NCI-H226 (cell line): Measurements from ENCODE around the gene PGAM5.
"Not testable (repeated sequence)": the region's sequence is repeated elsewhere in the genome, so short reads cannot be mapped to it uniquely, and the experiment has no call there.

Experiments used
- DNase-seq: peaks from one replicate; pipeline ENCODE4 v3.0.0-alpha.2; 2015

PGAM5 gene

DNA sequence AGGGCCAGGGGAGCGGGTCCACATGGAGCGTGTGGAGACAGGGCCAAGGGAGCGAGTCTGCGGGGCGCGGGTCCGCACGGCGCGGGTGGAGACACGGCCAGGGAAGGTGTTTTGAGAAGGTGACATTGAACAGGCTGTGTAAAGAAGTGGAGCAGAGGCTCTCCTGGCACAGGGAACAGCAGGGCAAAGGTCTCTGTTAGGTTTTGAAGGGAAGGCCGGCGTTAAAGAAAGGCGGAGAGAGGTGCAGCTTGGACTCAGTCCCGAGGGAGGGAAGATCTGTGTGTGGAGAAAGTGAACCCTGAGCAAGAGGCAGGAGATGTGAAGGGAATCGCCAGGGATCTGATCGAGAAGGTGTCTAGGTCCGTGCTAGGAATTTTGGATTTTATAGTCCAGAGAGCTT is 21.4 kb upstream of the PGAM5 start:
- no peak for DNase-seq

DNA sequence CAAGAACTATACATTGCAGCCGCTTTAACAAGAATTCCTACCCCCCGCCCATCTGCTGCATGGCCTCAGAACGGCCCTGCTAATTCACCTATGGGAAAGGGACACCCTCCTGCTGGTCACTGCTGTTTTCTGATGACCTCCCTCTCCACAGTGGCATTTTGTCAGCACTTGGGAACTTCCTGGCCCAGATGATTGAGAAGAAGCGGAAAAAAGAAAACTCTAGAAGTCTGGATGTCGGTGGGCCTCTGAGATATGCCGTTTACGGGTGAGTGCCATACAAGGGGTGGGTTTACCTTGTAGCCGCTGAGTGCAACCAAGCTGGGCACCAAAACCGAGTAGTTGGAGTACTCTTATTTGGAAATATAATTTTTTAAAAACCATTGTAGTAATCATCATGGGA is 20.5 kb upstream of the PGAM5 start:
- DNase-seq: no peak

DNA sequence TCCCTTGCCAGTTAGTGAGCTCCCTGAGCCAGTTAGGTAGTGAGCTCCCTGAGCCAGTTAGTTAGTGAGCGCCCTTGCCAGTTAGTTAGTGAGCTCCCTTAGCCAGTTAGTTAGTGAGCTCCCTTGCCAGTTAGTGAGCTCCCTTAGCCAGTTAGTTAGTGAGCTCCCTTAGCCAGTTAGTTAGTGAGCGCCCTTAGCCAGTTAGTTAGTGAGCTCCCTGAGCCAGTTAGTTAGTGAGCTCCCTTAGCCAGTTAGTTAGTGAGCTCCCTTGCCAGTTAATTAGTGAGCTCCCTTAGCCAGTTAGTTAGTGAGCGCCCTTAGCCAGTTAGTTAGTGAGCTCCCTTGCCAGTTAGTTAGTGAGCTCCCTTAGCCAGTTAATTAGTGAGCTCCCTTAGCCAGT is 18.6 kb upstream of the PGAM5 start:
- not testable (repeated sequence) for DNase-seq

DNA sequence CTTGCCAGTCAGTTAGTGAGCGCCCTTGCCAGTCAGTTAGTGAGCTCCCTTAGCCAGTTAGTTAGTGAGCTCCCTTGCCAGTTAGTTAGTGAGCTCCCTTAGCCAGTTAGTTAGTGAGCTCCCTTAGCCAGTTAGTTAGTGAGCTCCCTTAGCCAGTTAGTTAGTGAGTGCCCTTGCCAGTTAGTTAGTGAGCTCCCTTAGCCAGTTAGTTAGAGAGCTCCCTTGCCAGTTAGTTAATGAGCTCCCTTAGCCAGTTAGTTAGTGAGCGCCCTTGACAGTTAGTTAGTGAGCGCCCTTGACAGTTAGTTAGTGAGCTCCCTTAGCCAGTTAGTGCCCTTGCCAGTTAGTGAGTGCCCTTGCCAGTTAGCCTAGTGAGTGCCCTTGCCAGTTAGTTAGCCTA is 15.8 kb upstream of the PGAM5 start:
- not testable (repeated sequence) for DNase-seq

DNA sequence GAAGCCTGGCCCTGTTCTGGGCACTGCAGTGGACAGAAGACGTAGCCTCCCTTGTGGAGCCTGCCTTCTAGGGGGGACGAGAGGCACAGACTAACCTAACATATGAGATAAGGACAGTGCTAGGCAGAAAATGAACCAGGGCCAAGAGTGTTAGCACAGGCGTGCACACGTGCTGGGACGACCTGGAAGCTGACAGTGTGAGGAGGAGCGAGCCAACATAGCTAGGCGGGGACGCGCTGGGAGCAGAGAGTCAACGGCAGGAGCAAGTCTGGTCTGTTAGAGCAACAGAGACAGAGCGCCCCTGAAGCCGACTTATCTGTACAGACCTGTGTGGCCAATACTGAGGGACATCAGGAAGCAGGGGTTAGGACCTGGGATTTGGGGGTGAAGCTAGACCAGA is 15.2 kb upstream of the PGAM5 start:
- no peak for DNase-seq

DNA sequence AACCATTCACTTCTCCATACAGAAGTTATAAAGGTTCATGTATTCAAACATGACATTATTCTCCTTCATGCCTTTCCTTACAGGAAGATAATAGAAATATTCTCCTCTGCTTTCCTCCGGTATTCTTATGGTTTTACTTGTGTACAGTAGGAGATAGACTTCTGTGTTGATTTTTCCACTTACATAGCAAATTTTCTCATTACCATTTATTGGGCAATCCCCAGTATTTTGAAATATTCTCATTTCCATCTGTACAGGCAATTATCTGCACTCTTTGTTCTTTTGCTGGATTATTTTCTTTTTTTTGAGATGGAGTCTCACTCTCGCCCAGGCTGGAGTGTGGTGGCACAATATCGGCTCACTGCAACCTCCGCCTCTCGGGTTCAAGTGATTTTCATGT is 12.3 kb upstream of the PGAM5 start:
- no peak for DNase-seq

DNA sequence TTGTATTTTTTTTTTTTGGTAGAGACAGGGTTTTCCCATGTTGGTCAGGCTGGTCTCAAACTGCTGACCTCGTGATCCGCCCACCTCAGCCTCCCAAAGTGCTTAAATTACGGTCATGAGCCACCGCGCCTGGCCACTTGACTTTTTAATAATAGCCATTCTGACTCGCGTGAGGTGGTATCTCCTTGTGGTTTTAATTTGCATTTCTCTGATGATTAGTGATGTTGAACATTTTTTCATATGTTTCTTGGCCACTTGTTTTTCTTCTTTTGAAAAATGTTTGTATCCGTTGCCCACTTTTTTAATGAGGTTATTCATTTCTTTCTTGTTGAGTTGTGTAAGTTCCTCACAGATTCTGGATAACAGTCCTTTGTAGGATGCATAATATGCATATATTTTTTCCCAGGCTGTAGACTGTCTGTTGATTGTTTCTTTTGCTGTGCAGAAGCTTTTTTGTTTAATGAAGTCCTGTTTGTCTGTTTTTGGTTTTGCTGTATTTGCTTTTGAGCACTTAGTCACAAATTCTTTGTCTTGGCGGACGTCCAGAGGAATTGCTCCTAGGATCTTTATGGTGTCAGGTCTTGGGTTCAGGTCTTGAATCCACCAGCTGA is 10.3 kb upstream of the PGAM5 start:
- no peak for DNase-seq

DNA sequence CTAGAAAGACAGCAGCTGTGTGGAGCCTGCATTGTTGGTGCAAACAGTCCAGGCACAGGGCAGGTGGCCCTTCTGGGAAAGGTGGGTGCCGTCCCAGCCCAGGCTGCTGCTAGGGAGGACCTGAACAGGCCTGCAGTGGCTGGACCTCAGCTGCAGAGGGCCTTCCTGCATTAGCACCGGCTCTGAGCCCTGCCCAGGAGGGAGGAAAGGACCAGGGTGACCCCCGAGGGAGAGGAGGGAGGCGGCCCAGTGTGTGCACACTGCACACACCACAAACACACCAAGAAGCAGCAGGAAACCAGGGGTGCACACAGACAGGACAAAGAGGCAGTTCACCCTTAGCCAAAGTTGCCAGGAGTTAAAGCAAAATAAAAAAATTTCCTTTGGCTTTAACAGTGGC is 8.0 kb upstream of the PGAM5 start:
- no peak for DNase-seq

DNA sequence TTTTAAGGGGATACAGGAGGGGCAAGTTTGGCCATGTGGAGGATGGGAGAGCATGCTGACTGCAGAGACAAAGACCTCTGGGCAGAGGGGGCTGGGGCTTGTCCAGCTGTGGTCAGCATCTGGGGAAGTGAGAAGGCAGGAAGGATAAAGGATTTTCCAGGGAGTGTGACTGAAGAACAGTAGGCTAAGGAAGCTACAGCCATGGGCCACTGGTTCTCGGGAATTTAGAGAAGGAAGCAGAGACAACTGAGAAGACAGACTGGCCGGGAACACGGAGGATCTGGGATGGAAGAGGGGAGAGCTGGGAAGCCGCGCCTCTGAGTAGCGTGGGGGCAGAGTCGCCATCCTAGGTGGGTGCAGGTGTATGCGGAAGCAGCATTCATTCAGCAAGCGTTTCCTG is 7.0 kb upstream of the PGAM5 start:
- DNase-seq: no peak

DNA sequence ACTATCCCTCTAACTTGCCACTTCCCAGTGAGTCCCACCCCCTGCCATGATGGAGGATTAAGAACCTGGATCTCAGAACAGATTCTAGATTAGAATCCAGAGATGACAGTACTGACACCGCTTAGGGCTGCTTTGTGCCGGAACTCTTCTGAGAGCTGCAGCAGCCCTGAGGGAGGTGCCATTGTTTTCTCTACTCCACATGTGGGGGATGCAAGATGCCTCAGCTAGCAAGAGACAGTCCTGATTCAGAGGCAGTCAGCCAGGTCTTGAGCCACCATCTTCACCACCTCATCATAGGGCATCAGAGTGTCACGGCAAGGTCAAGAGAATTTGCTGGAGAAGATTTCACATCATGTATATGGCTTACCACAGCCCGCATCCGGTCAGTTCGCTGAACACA is 3.4 kb upstream of the PGAM5 start:
- no peak for DNase-seq

DNA sequence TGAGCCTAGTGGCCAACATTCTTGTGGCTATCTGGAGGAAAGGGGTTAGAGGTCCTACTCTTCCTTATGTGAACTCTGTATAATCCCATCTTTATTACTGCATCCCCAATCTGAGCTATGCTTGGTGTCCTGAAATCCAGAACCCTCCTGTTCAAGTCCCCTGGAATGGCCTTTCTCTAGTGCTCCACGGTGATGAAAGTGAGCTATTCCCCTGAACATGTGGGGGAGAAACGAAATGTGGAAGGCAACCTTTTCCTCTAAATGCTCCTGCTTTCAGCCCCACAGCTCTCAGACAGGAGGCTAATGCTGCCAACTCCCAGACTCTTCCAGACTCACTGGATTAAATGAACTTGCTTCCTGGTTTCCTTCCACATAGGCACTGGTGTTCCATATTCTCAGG is 2.5 kb upstream of the PGAM5 start:
- DNase-seq: no peak

DNA sequence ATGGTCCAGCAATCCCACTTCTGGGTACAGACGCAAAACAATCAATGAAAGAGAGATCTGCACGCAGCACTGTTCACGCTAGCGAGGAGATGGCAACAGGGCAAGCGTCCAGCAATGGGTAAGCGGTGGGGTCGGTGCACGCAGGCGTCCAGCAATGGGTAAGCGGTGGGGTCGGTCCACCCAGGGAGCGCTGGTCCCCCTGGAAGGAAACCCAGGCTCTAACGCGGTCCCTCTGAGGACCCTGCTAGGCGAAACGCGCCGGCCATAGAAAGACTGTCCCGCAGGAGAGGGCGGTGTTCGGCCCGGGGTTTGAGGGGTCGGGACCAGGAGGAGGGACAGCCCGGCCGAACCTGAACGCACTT is 618 bp upstream of the PGAM5 start:
- DNase-seq: no peak

DNA sequence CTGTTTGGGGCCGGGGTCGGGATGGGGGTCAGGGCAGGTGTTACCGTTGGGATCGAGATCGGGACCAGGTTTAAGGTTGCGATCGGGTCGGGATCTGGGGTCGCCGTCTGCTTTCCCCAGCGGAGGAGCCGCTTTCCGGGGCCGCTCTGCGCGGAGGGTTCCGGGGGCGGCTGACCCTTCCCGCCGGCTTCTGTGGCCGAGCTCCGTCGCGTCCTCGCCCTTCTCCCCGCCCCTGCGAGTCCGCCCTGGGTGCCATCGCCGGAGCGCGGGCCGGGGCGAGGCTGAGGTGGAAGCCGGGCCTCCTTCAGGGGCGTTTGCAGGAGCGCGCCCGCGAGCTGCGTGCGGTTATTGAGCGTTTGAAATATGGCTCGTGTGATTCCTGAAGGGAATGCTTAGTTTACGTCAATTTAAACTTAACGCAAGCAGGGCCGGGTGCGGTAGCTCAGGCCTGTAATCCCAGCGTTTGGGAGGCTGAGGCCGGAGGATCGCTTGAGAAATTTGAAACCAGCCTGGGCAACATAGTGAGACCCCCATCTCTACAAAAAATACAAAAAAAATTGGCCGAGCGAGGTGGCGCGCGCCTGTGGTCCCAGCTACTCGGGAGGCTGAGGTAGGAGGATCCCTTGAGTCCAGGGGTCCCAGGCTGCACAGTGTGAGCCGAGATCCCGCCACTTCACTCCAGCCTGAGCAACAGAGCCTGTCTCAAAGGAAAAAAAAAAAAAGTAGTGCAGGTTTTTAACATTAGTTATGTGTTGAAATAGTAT is 620 bp downstream of the PGAM5 start:
- no peak for DNase-seq

DNA sequence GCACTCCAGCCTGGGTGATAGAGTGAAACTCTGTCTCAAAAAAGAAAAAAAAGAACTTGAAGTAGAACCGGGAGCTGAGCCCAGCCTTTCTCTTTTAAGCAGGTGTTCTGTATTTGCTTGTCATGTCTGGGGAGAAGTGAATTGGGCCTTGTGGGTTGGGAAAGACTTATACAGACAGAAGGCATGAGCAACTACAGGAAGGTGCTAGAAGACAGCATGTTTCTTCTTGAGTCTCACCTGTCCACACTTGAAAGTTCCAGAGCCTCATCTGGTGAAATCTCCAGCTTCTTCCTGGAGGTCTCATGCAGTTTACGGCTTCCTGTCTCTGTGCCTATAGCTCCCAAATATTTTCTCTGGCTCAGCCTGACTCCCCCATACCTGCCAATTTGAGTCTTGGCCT is 2.5 kb downstream of the PGAM5 start:
- DNase-seq: no peak

DNA sequence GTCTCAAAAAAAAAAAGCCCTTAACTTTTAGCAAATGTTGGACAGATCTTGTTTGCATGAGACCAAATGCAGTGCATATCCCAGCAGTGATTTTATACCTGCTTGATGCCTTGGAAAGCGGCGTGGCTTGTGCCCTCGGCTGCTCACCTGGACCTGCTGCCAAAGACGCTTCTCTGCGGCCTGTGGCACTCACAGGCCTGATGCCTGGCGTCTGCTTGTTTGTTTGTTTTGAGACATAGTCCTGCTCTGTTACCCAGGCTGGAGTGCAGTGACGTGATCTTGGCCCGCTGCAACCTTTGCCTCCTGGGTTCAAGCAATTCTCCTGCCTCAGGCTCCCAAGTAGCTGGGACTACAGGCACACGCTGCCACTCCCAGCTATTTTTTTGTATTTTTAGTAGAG is 5.2 kb downstream of the PGAM5 start:
- no peak for DNase-seq

DNA sequence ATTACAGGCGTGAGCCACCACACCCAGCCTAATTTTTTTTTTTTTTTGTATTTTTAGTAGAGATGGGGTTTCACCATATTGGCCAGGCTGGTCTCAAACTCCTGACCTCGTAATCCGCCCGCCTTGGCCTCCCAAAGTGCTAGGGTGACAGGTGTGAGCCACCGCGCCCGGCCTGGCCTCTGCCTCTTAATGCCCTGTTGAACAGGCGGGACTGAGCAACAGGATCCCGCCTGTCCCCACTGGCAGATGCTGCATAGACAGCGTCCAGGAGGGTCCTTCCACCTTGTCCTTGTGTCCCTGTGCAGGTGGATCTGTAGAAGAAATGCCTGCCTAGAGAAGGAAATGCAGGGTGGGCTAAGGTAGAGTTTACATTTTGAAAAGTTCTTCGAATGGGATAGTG is 5.7 kb downstream of the PGAM5 start:
- no peak for DNase-seq

DNA sequence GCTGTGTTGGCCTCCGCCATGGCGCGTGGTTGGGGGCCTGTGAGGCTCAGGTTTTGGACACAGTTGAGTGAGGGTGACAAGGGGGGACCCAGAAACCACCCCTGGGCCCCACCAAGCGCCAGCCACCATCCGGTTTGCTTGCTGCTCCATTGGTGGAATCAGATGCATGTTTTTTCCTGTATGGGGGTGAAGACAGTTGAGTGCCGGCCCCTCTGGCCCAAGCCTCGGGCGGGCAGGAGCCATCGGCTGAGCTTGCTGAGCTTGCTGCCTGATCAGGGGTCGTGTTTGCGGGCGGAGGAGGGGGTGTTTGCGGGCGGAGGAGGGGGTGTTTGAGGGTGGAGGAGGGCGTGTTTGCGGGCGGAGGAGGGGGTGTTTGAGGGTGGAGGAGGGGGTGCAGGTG is 6.4 kb downstream of the PGAM5 start:
- DNase-seq: no peak

DNA sequence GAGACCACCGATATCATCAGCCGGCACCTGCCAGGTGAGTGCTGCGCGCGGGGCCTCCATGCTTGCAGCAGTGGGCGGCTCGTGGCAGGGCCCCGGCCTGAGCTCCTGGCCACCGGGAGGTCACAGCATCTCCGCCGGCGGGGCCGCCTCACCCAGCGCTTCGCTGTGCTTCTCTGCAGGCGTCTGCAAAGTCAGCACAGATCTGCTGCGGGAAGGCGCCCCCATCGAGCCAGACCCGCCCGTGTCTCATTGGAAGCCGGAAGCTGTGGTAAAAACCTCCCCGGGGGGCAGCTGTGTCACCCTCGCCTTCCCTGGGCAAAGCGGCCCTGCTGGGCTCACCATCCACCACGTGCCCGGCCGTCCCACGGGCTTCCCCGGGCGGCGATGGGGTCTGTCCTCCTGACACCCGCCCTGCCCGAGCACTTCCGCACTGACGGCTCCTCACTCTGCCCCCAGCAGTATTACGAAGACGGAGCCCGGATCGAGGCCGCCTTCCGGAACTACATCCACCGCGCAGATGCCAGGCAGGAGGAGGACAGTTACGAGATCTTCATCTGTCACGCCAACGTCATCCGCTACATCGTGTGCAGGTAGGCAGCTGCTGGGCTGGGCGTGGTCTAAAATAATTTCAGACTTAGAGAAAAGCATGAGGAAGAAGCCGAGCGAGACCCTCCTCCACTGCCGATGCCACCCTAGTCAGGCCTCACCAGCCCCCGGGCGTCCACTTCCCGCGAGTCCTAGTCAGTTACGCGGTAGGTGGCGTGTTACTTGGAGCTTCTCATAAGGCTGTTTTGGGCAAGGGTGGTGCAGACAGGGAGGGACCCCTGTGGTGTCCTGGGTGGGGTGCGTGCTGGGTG is 7.1 kb downstream of the PGAM5 start:
- no peak for DNase-seq

DNA sequence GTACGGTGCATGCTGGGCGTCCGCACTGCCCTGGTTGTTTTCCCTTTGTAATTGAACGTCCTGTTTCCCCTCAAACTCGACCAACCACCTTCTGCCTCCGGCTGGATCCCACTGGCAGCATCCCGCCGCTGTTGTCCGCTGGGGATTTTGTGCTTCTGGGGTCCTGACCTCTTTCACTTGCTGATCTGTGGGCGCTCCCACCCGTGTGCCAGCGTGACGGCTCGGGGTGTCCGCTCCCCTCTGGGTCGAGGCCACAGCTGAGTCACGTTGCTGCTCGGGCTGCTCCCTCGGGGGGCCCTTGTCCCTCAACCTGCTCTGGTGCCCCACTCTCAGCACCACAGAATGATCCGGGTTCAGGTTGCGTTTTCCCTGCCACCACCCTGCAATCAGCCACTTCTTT is 8.0 kb downstream of the PGAM5 start:
- DNase-seq: no peak

DNA sequence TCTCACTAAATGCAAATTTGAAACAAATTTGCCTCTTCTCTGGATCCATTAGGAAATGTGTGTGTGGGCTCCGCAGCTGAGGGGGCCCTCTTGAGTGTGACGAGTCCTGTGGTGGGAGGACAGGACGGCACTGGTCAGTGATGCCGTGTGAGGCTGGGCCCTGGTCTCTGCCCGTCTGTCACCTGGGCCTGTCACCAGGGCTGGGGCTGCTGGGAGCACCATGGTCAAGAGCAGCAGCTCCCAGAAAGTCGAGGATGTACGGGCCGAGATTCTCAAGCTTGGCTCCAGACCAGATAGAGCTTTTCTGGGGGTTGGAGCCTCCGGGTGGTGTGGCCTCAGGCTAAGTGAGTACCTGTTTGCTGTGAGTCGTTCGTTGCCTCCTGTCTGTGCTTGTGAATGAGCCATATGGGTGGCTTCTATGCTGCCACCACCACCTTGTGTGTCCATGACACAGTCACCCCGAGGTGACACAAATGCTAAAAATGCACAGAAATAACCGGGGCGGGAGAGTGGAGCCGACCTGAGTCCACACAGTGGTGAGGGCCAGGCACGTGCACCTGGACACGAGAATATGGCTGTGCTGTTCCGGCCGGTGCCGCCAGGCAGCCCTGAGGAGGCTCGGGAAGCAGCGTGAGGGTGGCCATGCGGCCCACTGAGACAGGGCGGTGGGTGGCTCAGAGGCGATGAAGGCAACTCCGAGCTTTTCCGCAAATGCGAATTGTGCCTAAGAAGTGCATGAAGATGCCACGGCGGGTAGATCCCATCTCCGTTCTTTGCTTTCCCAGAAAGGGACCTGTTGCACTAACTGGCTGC is 8.7 kb downstream of the PGAM5 start:
- DNase-seq: no peak

DNA sequence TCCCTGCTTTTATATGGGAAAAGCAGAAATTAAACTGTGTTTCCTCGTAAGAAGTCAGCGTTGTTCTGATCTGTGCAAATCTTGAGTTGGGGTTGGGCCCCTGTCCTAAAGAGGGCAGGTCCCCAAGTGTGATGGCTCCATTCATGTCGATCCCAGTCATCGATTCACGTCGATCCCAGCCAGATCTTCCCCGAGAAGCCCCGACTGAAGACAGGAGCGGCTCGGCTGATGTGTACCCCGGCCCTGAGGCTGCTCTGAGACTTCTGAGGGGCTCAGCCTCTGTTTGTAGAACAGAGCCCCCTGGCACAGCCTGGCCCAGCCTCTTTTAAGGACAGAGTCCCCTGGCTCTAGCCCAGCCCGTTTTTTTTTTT is 9.3 kb downstream of the PGAM5 start:
- DNase-seq: no peak

DNA sequence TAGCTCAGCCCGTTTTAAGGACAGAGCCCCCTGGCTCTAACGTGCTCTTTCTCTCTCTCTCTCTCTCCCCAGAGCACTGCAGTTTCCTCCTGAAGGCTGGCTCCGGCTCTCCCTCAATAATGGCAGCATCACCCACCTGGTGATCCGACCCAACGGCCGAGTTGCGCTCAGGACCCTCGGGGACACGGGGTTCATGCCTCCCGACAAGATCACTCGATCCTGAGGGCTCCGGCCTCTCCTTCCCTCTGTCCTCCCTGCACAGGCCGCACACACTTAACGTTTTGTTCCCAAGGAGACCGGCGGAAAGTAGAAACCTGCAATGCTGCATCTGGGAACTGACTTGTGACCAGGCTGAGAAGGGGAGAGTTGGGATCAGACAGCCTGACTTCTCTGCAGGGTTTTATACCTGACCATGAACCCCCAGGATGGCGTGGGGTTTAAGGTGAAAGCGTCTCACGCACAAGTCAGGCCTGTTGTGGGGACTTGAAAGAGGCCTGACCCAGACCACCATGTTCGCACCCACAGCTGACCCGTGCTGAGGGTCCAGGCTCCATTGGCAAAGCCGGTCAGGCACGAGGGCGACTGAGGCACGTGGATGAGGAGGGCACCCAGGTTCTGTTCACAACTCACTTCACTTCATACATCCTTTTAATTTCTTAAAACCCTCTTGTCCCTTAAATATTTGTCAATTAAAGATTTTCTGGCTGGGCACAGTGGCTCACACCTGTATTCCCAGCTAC is 10.1 kb downstream of the PGAM5 start:
- DNase-seq: no peak
